Activated CD4-positive, alpha-beta T cell treated with anti-CD3 and anti-CD28 coated beads, Interleukin-2, amount 50 U/mL, for 48 hours (primary cell): Measurements from ENCODE around the gene TRAPPC13.
"Not testable (repeated sequence)": the region's sequence is repeated elsewhere in the genome, so short reads cannot be mapped to it uniquely, and the experiment has no call there.

Experiments
- DNase-seq, 2 experiments: peaks; one replicate each; pipeline ENCODE4 v3.0.0-alpha.2; 2020

Gene TRAPPC13

GRCh38 chr5:65624571-65625555, at the start of gene TRAPPC13, which contains the start of gene SHLD3:
Gene TRAPPC13, plus strand, starts transcription at chr5:65625027. Its CDS starts 34 bp downstream, at chr5:65625061.
Gene SHLD3, plus strand, starts transcription at chr5:65625027. Its CDS starts 4,561 bp downstream, at chr5:65629588.
- peak; percentile 75 to 79 for DNase-seq

- no peak for DNase-seq
Observed at GRCh38 chr5:65577141-65577540, 47.7 kb upstream of the TRAPPC13 start.

- no peak for DNase-seq
Observed at GRCh38 chr5:65588694-65589093, 36.1 kb upstream of the TRAPPC13 start.

GRCh38 chr5:65601761-65602160, 23.1 kb upstream of the TRAPPC13 start:
- not testable (repeated sequence) for DNase-seq

- no peak for DNase-seq
Observed at GRCh38 chr5:65611524-65611923, 13.3 kb upstream of the TRAPPC13 start.

GRCh38 chr5:65612298-65612907, 12.4 kb upstream of the TRAPPC13 start:
- no peak for DNase-seq

- no peak for DNase-seq
Observed at GRCh38 chr5:65620021-65620420, 4.8 kb upstream of the TRAPPC13 start.

GRCh38 chr5:65621961-65622360, 2.9 kb upstream of the TRAPPC13 start:
- DNase-seq, result not testable (repeated sequence)

- no peak for DNase-seq
Observed at GRCh38 chr5:65623482-65623881, 1.3 kb upstream of the TRAPPC13 start.

GRCh38 chr5:65624025-65624570, 729 bp upstream of the TRAPPC13 start, which contains the start of gene TRIM23:
Gene TRIM23, minus strand, starts transcription at chr5:65624333. Its CDS starts 59 bp downstream, at chr5:65624274.
- DNase-seq, result peak; percentile 86 to 90

GRCh38 chr5:65625743-65626142, 916 bp downstream of the TRAPPC13 start:
- DNase-seq, result no peak

- DNase-seq, result no peak
Observed at GRCh38 chr5:65630981-65631380, 6.2 kb downstream of the TRAPPC13 start.

- no peak for DNase-seq
Observed at GRCh38 chr5:65640240-65640639, 15.4 kb downstream of the TRAPPC13 start.

GRCh38 chr5:65646938-65647337, 22.1 kb downstream of the TRAPPC13 start:
- no peak for DNase-seq

- DNase-seq, result no peak
Observed at GRCh38 chr5:65647941-65648340, 23.1 kb downstream of the TRAPPC13 start.

GRCh38 chr5:65651144-65651543, 26.3 kb downstream of the TRAPPC13 start:
- no peak for DNase-seq

- DNase-seq, result no peak
Observed at GRCh38 chr5:65654713-65655112, 29.9 kb downstream of the TRAPPC13 start.

GRCh38 chr5:65663804-65664521, 39.1 kb downstream of the TRAPPC13 start:
- no peak for DNase-seq

GRCh38 chr5:65668696-65669095, 43.9 kb downstream of the TRAPPC13 start:
- DNase-seq, result no peak

GRCh38 chr5:65672796-65673195, 48.0 kb downstream of the TRAPPC13 start:
- no peak for DNase-seq

- DNase-seq, result no peak
Observed at GRCh38 chr5:65674749-65675148, 49.9 kb downstream of the TRAPPC13 start.

- not testable (repeated sequence) for DNase-seq
Observed at GRCh38 chr5:65676056-65676455, 51.2 kb downstream of the TRAPPC13 start.

GRCh38 chr5:65682148-65682547, 57.3 kb downstream of the TRAPPC13 start:
- no peak for DNase-seq
